ENCODE data around the gene UBE4A. TPM values are rescaled to one million over a fixed set of nuclear protein-coding genes. Genes with fewer than 3 reads are reported as not detected.
A peak's percentile ranks its signal among the peaks of the same experiment; 100 is the strongest.

The UBE4A gene
- total and polyA plus RNA-seq, 9 of the 15 experiments (the other 6 are each of a cell fraction or from before 2014, with no cell fraction given), result 13.5 to 45.2 (median 26.8) TPM

GRCh38 chr11:118401151-118401879, 41.9 kb downstream of the UBE4A start, which contains the start of gene ATP5MG (continued):
- TF ChIP-seq ZNF277 (CRISPR knock-in tag; IDR thresholded peaks at IDR 0.05; ENCODE audit: borderline replicate concordance) (no peak), GATAD2A (IDR thresholded peaks at IDR 0.05) (0 out of 2 replicates have a peak, but pooled peaks have one; percentile 79), MEF2A (IDR thresholded peaks at IDR 0.05; ENCODE audit: control insufficient read depth, low read depth, low read length) (no peak), MLX (CRISPR knock-in tag; conservative IDR thresholded peaks at IDR 0.05) (no peak), KAT2B (IDR thresholded peaks at IDR 0.05; ENCODE audit: low read depth, low read length) (no peak), POLR2AphosphoS5 (IDR thresholded peaks at IDR 0.05; ENCODE audit: control insufficient read depth, insufficient read depth, low read depth, low read length) (peak; percentile 72), XRCC5 (IDR thresholded peaks at IDR 0.05; ENCODE audit: low read depth, low read length) (no peak), BCLAF1 (IDR thresholded peaks at IDR 0.05; ENCODE audit: borderline replicate concordance in 1 of 2, control insufficient read depth in 1 of 2, low read depth in 2 of 2, low read length in 1 of 2) (no peak), ZNF785 (CRISPR knock-in tag; IDR thresholded peaks at IDR 0.05) (no peak), LCOR (CRISPR knock-in tag; IDR thresholded peaks at IDR 0.05) (peak; percentile 68; the same call in 1 of the 2 replicates), FOSL1 (tag; conservative IDR thresholded peaks at IDR 0.05) (no peak), ZNF124 (CRISPR knock-in tag; IDR thresholded peaks at IDR 0.05) (no peak), SNAPC5 (CRISPR knock-in tag; IDR thresholded peaks at IDR 0.05) (no peak), THAP12 (CRISPR knock-in tag; IDR thresholded peaks at IDR 0.05) (0 out of 2 replicates have a peak, but pooled peaks have one; percentile 27), ZNF133 (CRISPR knock-in tag; IDR thresholded peaks at IDR 0.05) (no peak), NUFIP1 (IDR thresholded peaks at IDR 0.05; ENCODE audit: partially characterized antibody) (no peak), PURB (CRISPR knock-in tag; IDR thresholded peaks at IDR 0.05; ENCODE audit: low read depth) (no peak), U2AF2 (optimal IDR thresholded peaks at IDR 0.05; ENCODE audit: low read depth, low read length) (no peak), ZNF121 (CRISPR knock-in tag; conservative IDR thresholded peaks at IDR 0.05) (no peak), POLR2B (IDR thresholded peaks at IDR 0.05; ENCODE audit: low read depth, partially characterized antibody) (peak; percentile 68), RFX1 (IDR thresholded peaks at IDR 0.05) (no peak)

Measured in K562 (cell line).